Stimulated activated CD4-positive, alpha-beta T cell treated with anti-CD3 and anti-CD28 coated beads, TNF-alpha, amount 100 ng/mL, for 1 hour (primary cell): ENCODE measurements around the gene UNC13A.
A peak's percentile ranks its signal among the peaks of the same experiment; 100 is the strongest.

Experiments used
- DNase-seq, 3 donors: peaks; one replicate each; pipeline ENCODE4 v3.0.0-alpha.2; 2020; ENCODE audit warnings: low read depth in 3 of 3, low spot score in 1 of 3

Gene UNC13A

GRCh38 chr19:17687857-17688784 lies at the start of gene UNC13A:
UNC13A (minus strand) TSS chr19:17688354; CDS start chr19:17688199, 155 bp downstream.
- peak in 1 of 3 donors; percentile 35 for DNase-seq

DNA sequence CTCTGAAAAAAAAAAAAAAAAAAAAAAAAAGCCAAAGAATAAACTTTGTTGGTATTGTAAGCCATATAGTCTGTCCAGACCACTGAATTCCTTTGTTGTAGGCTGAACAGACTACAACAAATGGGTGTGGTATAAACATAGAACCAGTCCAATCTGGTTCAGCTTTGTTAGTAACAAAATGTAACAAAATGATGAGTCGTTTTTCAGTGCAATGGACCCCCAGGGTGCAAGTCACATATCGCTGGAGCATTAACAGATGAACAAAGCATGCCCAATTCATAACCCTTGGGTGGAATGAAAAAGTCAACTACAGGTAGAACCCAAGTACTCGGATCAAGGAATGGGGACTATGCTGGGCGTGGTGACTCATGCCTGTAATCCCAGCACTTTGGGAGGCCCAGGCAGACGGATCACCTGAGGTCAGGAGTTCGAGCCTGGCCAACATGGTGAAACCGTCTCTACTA lies 49.6 kb upstream of the UNC13A start:
- no peak for DNase-seq

GRCh38 chr19:17735410-17735809 lies 47.3 kb upstream of the UNC13A start:
- DNase-seq, result no peak

DNA sequence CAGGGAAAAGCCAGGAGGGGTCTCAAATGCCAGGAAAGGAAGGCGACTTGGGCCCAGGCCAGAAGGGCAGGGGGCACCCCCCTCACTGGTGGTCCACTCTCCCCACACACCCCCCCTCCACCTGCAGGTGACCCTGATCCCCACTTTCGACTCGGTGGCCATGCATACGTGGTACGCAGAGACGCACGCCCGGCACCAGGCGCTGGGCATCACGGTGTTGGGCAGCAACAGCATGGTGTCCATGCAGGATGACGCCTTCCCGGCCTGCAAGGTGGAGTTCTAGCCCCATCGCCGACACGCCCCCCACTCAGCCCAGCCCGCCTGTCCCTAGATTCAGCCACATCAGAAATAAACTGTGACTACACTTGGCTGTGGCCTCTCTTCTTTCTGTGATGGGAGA lies 46.0 kb upstream of the UNC13A start:
- no peak for DNase-seq

DNA sequence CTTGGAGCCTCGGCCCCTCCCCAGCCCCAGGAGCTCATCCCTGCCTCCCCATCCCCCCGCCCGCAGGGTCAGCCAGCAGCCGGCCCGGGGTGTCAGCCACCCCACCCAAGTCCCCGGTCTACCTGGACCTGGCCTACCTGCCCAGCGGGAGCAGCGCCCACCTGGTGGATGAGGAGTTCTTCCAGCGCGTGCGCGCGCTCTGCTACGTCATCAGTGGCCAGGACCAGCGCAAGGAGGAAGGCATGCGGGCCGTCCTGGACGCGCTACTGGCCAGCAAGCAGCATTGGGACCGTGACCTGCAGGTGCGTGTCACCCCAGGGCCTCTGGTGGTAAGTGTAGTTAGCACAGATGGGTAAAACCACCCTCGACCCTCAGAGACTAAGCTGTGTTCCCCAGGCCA lies 45.0 kb upstream of the UNC13A start:
- no peak for DNase-seq

DNA sequence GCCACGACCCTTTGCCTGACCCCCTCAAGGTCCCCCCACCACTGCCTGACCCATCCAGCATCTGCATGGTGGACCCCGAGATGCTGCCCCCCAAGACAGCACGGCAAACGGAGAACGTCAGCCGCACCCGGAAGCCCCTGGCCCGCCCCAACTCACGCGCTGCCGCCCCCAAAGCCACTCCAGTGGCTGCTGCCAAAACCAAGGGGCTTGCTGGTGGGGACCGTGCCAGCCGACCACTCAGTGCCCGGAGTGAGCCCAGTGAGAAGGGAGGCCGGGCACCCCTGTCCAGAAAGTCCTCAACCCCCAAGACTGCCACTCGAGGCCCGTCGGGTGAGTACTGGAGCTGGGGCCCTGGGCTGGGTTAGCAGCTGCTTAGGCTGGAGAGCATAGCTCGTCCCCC lies 39.7 kb upstream of the UNC13A start:
- DNase-seq, result no peak

DNA sequence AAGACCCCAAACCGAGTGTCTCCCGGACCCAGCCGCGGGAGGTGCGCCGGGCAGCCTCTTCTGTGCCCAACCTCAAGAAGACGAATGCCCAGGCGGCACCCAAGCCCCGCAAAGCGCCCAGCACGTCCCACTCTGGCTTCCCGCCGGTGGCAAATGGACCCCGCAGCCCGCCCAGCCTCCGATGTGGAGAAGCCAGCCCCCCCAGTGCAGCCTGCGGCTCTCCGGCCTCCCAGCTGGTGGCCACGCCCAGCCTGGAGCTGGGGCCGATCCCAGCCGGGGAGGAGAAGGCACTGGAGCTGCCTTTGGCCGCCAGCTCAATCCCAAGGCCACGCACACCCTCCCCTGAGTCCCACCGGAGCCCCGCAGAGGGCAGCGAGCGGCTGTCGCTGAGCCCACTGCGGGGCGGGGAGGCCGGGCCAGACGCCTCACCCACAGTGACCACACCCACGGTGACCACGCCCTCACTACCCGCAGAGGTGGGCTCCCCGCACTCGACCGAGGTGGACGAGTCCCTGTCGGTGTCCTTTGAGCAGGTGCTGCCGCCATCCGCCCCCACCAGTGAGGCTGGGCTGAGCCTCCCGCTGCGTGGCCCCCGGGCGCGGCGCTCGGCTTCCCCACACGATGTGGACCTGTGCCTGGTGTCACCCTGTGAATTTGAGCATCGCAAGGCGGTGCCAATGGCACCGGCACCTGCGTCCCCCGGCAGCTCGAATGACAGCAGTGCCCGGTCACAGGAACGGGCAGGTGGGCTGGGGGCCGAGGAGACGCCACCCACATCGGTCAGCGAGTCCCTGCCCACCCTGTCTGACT lies 39.0 kb upstream of the UNC13A start:
- DNase-seq, result no peak

DNA sequence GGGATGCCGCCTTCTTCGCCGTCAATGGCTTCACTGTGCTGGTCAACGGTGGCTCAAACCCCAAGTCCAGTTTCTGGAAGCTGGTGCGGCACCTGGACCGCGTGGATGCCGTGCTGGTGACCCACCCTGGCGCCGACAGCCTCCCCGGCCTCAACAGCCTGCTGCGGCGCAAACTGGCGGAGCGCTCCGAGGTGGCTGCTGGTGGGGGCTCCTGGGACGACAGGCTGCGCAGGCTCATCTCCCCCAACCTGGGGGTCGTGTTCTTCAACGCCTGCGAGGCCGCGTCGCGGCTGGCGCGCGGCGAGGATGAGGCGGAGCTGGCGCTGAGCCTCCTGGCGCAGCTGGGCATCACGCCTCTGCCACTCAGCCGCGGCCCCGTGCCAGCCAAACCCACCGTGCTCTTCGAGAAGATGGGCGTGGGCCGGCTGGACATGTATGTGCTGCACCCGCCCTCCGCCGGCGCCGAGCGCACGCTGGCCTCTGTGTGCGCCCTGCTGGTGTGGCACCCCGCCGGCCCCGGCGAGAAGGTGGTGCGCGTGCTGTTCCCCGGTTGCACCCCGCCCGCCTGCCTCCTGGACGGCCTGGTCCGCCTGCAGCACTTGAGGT lies 38.1 kb upstream of the UNC13A start:
- no peak for DNase-seq

- DNase-seq, result no peak
Measured at GRCh38 chr19:17725422-17726078, 37.4 kb upstream of the UNC13A start.

DNA sequence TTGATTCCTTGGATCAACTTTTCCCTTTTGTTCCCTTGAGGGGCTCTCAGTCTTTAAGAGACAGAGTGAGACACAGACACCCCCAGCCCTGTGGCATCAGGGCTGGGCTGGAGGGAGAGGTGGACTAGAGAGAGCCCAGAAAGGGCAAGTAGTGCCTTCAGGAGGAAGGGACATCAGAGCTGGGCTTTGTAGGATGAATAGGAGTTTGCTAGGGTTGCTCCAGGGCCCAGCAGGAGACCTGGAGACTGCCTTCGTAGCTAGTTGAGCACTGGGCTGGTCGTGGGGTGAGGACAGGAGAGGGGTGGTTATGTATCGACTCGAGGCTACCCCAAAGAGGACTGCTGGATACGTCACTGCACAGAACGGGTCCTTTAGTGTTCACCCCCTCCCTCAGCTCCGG lies 36.5 kb upstream of the UNC13A start:
- no peak for DNase-seq

DNA sequence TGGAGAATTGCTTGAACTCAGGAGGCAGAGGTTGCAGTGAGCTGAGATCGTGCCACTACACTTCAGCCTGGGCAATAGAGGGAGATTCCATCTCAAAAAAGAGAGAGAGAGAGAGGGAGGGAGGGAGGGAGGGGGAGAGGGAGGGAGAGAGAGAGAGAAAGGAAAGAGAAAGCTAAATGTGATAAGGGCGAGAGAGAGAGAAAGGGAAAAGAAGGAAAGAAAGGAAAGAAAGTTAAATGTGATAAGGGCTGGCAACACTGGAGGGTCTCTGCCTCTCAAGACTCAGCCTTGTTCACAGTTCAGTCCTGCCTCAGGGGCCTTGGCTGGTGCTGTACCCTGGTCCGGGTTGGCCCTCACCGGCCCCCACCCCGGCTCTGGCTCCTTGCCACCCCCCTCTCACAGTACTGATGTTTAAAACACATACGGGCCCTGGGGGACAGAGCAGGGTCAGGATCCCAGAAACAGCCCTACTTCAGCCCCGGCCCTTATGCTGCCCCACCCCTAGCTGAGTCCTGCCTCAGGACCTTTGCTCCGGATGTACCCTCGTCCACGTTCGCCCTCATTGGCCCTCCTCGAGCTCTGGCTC lies 34.6 kb upstream of the UNC13A start:
- no peak for DNase-seq

- no peak for DNase-seq
Measured at GRCh38 chr19:17721821-17722220, 33.7 kb upstream of the UNC13A start.

- no peak for DNase-seq
Measured at GRCh38 chr19:17721111-17721628, 33.0 kb upstream of the UNC13A start.

- DNase-seq, result no peak
Measured at GRCh38 chr19:17720440-17720839, 32.3 kb upstream of the UNC13A start.

- peak in 1 of 3 donors; percentile 35 for DNase-seq
Measured at GRCh38 chr19:17719730-17720400, 31.7 kb upstream of the UNC13A start.

GRCh38 chr19:17718947-17719711 lies 31.0 kb upstream of the UNC13A start, which contains the start of gene MAP1S:
MAP1S (plus strand) TSS chr19:17719480; CDS start chr19:17719503, 23 bp downstream.
- peak; percentile 10 to 61 (median 21) for DNase-seq

- DNase-seq, result no peak
Measured at GRCh38 chr19:17718550-17718946, 30.4 kb upstream of the UNC13A start.

DNA sequence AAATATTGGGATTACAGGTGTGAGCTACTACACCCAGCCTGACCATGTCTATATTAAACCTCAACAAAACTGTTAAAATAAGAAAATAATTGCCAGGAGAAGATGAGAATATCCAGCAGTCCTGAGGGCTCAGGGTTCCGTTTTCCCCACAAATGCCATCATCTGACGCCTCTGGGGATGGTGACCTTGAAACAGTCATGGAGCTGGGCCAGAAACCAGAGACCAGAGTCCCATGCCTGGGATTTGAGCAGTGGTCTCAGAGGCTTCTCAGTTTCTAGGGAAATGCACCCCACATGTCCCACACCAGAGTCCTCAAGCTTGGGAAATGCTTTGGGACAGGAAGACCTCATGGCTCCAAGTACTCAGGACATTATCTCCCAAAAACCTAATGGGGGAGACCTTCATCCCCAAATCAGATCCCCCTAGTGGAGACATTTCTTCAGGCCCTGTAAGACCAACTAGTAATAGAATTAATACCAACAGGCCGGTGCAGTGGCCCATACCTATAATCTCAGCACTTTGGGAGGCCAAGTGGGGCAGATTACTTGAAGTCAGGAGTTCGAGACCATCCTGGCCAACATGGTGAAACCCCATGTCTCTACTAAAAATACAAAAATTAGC lies 28.3 kb upstream of the UNC13A start:
- DNase-seq, result no peak

DNA sequence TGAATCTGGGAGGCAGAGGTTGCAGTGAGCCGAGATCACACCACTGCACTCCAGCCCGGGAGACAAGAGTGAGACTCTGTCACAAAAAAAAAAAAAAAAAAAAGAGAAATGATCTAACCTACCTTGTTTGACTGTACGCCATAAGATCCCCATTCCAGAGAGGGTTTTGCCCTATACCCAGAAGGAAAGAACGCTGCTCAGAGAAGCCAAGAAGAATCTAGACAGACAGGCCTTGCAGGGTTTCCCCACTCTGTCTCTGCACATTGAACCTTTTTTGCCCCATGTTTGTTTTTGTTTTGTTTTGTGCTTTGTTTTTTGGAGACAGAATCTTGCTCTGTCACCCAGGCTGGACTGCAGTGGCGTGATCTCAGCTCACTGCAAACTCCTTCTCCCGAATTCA lies 23.7 kb upstream of the UNC13A start:
- no peak for DNase-seq
